ENCODE data around the gene ZSWIM6. TPM values are rescaled to one million over a fixed set of nuclear protein-coding genes. Genes with fewer than 3 reads are reported as not detected.

The ZSWIM6 gene
- total and polyA plus RNA-seq, 12 donors = 2.1 to 10.3 (median 6.7) TPM

GRCh38 chr5:61575103-61575502 is 243.0 kb downstream of the ZSWIM6 start:
- H3K4me3 ChIP-seq = no peak overlapping the region
- H3K27ac ChIP-seq = no peak overlapping the region
- H3K9me3 ChIP-seq = no peaks in the 10 kb centered on the region
- no peak for TF ChIP-seq CTCF (IDR thresholded peaks at IDR 0.05)
- no peaks in the 10 kb centered on the region for H3K36me3 ChIP-seq
- H3K27me3 ChIP-seq = peaks cover 0 to 3% (median 0%) of the 10 kb centered on the region in 7 donors
- ATAC-seq (peak in 1 of 8 donors; percentile 81), DNase-seq (no peak)
- H3K4me1 ChIP-seq = peaks cover 0 to 8% (median 0%) of the 10 kb centered on the region in 9 donors
- intact Hi-C loops (cut with DNase I) = no loop called here
- WGBS, 2 donors = 69 to 72% methylated on average over 4 of the region's 4 CpGs

- Histone ChIP-seq H3K27me3 (peaks cover 0 to 3% (median 0%) of the 10 kb centered on the region in 7 donors), H3K4me3 (no peak overlapping the region), H3K4me1 (peaks cover 0 to 8% (median 0%) of the 10 kb centered on the region in 9 donors), H3K36me3 (no peaks in the 10 kb centered on the region), H3K9me3 (no peaks in the 10 kb centered on the region), H3K27ac (no peak overlapping the region)
- intact Hi-C loops (cut with DNase I) = no loop called here
- 87 to 91% methylated on average over 6 of the region's 6 CpGs for WGBS, 2 donors
- DNase-seq (no peak), ATAC-seq (no peak)
- no peak for TF ChIP-seq CTCF (IDR thresholded peaks at IDR 0.05)
Measured at GRCh38 chr5:61575581-61575980, 243.5 kb downstream of the ZSWIM6 start.

DNA sequence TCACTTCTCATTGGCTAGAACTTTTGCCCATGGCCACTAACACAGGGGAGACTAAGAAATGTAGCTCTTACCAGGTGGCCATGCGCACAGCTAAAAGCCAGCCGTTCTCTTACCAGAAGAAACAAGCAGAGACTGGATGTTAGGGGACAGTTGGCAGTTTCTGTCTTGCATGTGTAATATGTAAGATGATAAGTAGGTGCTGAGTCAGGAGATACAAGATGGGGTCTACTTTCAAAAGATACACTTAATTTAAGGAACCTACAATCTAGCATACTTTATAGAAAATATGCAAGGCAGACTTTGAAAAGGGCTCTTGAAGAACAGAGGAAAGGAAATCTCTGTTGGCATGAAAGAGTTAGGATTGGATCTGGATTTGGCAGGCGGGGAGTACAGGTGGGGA is 244.5 kb downstream of the ZSWIM6 start:
- intact Hi-C loops (cut with DNase I) = no loop called here
- WGBS, 2 donors = 93 to 96% methylated on average over 3 of the region's 3 CpGs
- Histone ChIP-seq H3K9me3 (no peaks in the 10 kb centered on the region), H3K4me1 (peaks cover 0 to 8% (median 0%) of the 10 kb centered on the region in 9 donors), H3K27me3 (peaks cover 0 to 2% (median 0%) of the 10 kb centered on the region in 7 donors), H3K36me3 (no peaks in the 10 kb centered on the region), H3K27ac (no peak overlapping the region), H3K4me3 (no peak overlapping the region)
- DNase-seq (no peak), ATAC-seq (no peak)
- no peak for TF ChIP-seq CTCF (IDR thresholded peaks at IDR 0.05)

DNA sequence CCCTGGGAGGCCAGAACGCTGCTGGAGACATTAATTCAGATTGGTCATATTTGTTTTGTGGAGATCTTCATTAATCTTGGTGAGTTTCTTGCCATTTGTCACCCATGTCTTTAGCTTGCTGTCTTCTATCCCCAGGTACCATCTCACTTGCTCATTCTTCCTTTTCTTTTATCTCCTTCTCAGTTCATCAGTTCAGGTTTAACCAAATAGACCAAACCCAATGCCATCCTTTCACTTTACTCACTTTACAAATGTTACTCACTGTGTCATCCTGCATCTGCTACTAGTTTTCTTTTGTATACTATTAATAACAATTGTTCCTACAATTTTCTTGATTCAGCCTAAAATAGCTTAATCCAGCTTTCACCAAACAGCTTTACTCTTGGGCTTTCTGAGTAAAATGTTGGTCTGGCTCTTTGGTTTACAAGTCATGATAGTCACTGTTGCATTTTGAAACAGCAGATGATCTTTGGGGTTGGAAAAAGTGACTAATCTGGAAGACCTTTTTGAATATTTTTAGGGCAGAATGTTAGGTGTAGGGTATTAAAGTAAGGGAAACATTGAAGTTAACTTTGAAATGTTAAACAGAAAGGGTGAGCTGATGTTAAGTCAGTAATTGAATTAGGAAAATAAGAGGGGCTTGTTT is 246.9 kb downstream of the ZSWIM6 start:
- no peak for TF ChIP-seq CTCF (IDR thresholded peaks at IDR 0.05)
- 88 to 89% methylated on average over 1 of the region's 1 CpG for WGBS, 2 donors
- intact Hi-C loops (cut with DNase I) = no loop called here
- ATAC-seq (no peak), DNase-seq (no peak)
- Histone ChIP-seq H3K36me3 (no peaks in the 10 kb centered on the region), H3K4me3 (no peak overlapping the region), H3K27ac (no peak overlapping the region), H3K27me3 (no peaks in the 10 kb centered on the region), H3K4me1 (peaks cover 0 to 23% (median 13%) of the 10 kb centered on the region in 9 donors), H3K9me3 (no peaks in the 10 kb centered on the region)

Data from heart right ventricle (tissue), 16 donors.